Fibroblast of pulmonary artery (primary cell): ENCODE results near the gene LRRC74A.

ENCODE experiments used
- DNase-seq: peaks from one replicate; pipeline ENCODE4 v3.0.0-alpha.2; 2010; ENCODE audit warnings: low read depth
- H3K4me3 ChIP-seq: replicated peaks from 2 replicates; pipeline ENCODE4 v1.5.1; 2011; ENCODE audit warnings: low read depth, mild to moderate bottlenecking, control low read depth, low read length, moderate library complexity
- CTCF ChIP-seq: IDR thresholded peaks from 2 replicates; pipeline ENCODE4 v1.5.1; 2011; ENCODE audit warnings: mild to moderate bottlenecking, control low read depth, low read length, inconsistent platforms; ENCODE audit errors: missing control alignments

Gene LRRC74A

GRCh38 chr14:76826122-76826521, at the start of gene LRRC74A:
TSS of gene LRRC74A (plus strand) at chr14:76826408. CDS start at chr14:76826698, 290 bp downstream.
- DNase-seq, result no peak
- no peak for TF ChIP-seq CTCF
- no peak within 1 kb of the TSS for H3K4me3 ChIP-seq

- no peak overlapping the region for H3K4me3 ChIP-seq
- no peak for DNase-seq
- no peak for TF ChIP-seq CTCF
These were observed 49.6 kb upstream of the LRRC74A start for GRCh38 chr14:76776428-76777251.

GRCh38 chr14:76777721-76778120, 48.5 kb upstream of the LRRC74A start:
- H3K4me3 ChIP-seq, result no peak overlapping the region
- no peak for TF ChIP-seq CTCF
- no peak for DNase-seq

GRCh38 chr14:76778546-76779215, 47.5 kb upstream of the LRRC74A start:
- H3K4me3 ChIP-seq, result no peak overlapping the region
- TF ChIP-seq CTCF, result no peak
- no peak for DNase-seq

- TF ChIP-seq CTCF, result no peak
These were observed 46.8 kb upstream of the LRRC74A start for GRCh38 chr14:76779221-76780057.

GRCh38 chr14:76780058-76780345, 46.2 kb upstream of the LRRC74A start:
- no peak for TF ChIP-seq CTCF
- H3K4me3 ChIP-seq, result no peak overlapping the region
- DNase-seq, result no peak

More at GRCh38 chr14:76779221-76780057, 46.8 kb upstream of the LRRC74A start:
- no peak for DNase-seq
- H3K4me3 ChIP-seq, result no peak overlapping the region
